CD4-positive, alpha-beta T cell treated with Interferon alpha-2 for 1 hour (primary cell): Measurements from ENCODE around the gene KIAA1958.

Source experiments
- DNase-seq, 2 donors: peaks; one replicate each; pipeline ENCODE4 v3.0.0-alpha.2; 2020 to 2022

KIAA1958 gene, protein sequence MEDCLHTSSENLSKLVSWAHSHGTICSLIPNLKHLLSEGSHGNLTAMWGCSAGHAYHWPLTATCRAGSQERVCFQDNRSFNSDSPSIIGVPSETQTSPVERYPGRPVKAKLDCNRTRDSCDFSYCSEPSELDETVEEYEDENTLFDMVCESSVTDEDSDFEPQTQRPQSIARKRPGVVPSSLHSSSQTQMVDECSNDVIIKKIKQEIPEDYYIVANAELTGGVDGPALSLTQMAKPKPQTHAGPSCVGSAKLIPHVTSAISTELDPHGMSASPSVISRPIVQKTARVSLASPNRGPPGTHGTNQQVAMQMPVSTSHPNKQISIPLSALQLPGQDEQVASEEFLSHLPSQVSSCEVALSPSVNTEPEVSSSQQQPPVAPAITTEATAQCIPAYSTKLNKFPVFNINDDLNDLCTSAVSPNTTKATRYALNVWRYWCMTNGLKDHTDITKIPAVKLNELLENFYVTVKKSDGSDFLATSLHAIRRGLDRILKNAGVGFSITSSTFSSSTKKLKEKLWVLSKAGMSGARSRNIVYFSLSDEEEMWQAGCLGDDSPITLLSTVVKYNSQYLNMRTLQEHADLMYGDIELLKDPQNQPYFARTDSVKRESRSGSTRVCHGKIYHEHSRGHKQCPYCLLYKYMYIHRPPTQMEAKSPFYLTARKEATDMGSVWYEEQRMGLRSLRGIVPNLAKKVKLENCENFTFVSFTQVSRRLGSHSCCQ

GRCh38 chr9:112486221-112487007 lies at the start of gene KIAA1958:
Gene KIAA1958 (plus strand): TSS chr9:112486827. CDS start chr9:112574081, 87,254 bp downstream.
- DNase-seq = peak; percentile 86 to 87

DNA sequence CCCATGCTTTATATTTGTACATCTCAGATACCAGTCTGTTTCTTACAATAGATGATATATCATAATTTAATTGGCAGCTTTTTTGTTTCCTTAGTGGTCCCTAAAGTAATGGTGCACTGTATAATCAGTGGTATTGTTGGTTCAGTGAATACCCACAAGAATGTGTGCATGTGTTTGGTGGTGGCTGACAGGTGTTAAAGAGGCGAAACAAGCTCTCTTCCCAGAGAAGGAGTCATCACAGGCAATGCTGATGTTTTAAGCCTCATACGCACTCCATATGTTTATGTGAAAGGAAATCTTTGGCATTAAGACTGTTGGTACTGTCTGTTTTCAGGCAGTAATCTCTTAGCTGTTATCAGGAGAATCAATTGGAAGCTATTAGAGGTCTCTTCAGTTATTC lies 49.2 kb upstream of the KIAA1958 start:
- no peak for DNase-seq

GRCh38 chr9:112439171-112439570 lies 47.5 kb upstream of the KIAA1958 start:
- DNase-seq = no peak

DNA sequence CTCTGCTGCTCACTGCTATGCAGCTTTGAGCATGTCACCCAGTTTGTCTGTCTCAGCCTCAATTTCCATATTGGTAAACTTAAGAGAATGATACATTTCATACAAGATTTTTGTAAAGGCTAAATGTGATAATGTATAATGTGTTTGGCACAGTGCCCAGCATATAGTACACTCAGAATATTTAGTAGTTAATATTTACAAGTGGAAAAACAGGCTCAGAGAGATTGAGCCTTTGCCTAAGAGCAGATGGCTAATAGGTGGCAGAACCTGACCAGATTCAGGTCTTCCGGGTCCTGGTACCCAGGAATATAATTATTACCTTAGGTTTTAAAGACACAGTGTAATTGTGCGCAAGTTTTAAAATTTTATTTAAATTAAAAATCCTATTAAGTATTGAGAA lies 46.8 kb upstream of the KIAA1958 start:
- no peak for DNase-seq

- peak; percentile 9 to 45 for DNase-seq
These were observed 43.4 kb upstream of the KIAA1958 start for GRCh38 chr9:112443200-112443599.

DNA sequence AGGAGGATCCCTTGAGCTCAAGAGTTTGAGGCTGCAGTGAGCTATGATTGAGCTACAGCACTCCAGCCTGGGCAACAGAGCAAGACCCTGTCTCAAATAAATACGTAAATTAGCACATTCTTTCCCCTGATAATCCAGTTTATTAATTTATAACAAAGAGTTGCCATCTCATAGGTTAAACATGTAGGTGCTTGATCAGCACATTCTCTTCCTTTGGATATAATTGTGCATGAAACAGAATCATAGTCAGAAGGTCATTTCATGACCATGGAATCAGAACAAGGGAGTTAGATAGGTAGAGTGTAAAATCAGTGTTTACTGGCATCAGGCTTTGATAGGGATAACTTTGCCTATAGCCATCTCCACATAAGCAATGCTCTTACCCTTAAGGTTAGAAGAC lies 43.0 kb upstream of the KIAA1958 start:
- DNase-seq = no peak

DNA sequence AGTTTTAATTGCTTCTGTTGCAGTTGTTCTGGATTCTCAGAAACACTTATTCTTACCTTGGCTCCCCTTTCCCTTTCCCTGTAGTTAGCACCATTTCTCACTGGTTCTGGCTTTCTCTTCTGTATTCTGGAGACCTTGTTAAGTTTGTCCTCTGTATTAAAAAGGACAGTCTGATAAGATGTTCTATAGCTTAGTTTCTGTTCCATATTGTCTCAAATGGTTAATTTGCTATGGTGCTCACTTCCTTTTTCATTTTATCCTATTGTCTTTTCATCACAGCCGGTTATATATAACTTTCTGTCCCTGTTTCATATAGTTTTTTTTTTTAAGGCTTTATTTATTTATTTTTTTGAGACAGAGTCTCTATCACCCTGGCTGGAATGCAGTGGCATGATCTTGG lies 41.4 kb upstream of the KIAA1958 start:
- no peak for DNase-seq

DNA sequence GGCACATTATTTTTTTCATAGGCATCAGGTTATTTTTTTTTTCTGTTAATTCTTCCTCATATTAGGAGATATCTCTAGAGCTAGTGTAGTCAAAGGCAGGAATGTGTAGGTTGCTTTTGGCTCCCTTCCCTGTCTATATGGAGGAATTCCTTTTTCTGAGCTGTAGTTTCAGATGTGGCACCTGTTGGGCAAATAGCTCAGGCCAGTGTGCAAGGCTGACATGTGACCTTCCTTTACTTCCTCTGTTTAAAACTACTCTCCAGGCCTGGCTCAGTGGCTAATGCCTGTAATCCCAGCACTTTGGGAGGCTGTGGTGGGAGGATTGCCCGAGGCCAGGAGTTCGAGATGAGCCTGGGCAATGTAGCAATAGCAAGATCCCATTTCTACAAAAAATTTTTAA lies 40.5 kb upstream of the KIAA1958 start:
- no peak for DNase-seq

GRCh38 chr9:112446526-112446925 lies 40.1 kb upstream of the KIAA1958 start:
- no peak for DNase-seq

GRCh38 chr9:112447283-112447761 lies 39.3 kb upstream of the KIAA1958 start:
- DNase-seq = no peak

DNA sequence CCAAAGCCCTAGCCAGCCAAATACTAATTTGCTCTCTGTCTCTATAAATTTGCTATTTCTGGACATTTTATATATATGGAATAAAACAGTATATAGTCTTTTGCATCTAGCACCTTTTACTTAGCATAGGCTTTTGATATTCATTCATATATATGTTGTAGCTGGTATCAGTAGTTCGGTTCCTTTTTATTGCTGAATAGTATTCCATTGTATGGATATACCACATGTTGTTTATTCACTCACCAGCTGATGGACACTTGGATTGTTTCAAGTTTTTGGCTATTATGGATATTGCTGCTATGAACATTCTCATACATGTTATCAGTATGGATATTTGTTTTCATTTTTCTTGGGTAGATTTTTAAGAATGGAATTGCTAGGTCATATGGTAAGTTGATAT lies 23.8 kb upstream of the KIAA1958 start:
- DNase-seq = no peak

DNA sequence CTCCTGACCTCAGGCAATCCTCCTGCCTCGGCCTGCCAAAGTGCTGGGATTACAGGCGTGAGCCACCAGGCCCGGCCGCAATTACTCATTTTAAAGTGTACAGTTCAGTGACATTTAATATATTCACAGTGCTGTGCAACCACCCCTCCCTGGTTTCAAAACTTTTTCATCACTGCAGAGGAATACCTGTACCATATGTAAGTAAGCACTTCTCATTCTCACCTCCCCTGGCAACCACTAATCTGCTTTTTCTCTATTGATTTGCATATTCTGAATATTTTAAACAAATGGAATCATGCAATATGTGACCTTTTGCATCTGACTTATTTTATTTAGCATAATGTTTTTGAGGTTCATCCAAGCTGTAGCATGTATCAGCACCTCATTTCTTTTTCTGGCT lies 21.3 kb upstream of the KIAA1958 start:
- DNase-seq = no peak

DNA sequence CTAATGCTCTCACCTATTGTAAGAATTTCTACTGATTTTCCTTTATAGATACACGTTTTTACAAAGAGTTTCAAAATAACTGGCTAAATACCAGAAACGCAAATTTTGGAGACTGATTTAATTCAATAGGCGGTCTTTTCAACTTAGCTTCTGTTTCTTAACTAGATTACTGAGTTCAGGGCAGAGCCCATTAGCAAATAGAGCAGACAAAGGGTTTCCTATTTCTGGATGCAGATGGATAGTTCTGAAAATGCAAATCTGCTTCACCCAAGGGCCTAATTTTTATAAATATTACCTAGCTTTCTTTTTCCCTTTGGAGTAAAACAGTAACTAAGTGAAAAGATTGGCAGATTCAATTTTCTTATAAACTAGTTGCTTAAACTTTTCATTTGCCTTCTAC lies 13.6 kb upstream of the KIAA1958 start:
- DNase-seq = no peak

DNA sequence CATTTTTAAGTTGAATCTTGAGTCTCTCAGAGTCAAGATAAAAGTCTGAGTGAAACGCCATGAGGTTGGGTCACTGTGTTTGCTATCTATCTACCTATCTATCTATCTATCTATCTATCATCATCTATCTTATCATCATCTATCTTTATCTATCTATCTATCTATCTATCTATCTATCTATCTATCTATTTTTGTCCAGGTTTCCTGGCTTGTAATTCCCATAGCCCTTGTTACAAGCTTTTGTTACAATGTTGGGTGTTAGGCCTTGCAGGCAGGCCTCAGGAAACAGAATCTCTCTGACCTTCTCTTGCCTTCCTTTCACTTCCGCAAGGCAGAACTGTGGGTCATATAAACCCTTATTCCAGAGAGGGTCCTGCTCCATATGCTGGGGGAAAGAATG lies 12.6 kb upstream of the KIAA1958 start:
- DNase-seq = no peak

DNA sequence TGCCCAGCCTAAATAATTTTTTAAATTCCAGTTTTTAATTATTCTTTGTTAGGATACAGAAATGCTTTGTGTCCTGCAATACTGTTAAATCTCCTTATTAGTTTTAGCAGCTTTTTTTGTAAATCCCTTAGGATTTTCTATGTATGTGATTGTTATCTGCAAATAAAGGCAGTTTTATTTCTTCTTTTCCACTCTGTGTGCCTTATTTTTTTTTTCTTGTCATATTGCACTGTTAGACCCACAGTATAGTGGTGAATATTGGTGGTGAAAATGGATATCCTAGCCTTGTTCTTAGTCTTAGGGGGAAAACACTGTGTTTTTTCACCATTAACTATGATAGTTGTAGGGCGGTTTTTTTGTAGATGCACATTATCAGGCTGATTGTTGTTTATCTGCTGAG lies 11.3 kb upstream of the KIAA1958 start:
- no peak for DNase-seq

- no peak for DNase-seq
These were observed 9.3 kb upstream of the KIAA1958 start for GRCh38 chr9:112477330-112477729.

GRCh38 chr9:112479221-112479620 lies 7.4 kb upstream of the KIAA1958 start:
- DNase-seq = no peak

DNA sequence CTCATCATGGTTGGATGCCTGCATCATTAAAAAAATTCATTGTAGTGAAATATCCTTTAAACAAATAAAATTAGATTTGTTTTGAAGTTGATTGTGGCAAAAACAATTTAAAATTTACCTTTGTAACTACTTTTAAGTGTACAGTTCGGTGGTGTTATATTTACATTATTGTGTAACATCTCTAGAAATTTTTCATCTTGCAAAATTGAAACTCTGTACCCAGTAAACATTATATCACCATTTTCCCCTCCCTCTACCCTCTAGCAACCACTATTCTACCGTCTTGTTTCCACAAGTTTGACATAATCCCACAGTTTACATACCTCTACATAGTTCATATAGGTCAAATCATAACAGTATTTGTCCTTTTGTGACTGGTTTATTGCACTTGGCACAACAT lies 2.0 kb upstream of the KIAA1958 start:
- DNase-seq = no peak

- no peak for DNase-seq
These were observed 1.1 kb upstream of the KIAA1958 start for GRCh38 chr9:112485574-112485973.

GRCh38 chr9:112487008-112487798 lies 576 bp downstream of the KIAA1958 start:
- DNase-seq = peak; percentile 49 to 55

DNA sequence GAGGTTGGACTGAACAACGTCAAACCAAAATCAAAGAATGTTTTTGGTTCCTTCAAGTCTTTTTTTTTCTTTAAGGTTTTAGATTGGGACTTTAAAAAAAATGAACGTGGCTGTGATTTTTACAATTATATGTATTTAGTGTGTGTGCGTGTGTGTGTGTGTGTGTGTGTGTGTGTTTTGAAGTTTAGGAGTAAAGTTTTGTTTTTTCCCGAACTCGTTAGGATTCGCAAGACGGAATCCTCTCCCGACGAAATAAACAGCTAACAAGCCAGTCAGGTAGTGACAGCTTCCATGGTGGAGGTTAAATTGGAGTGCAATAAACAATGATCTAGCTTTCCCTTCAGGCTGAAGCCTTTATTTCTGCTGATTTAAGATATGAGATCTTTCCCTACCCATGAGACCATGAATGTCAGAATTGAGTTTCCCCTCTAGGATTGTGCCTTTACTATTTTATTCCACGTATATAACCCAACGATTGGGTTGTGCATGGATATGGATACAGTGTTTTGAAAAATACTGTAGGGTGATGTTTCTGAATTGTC lies 1.2 kb downstream of the KIAA1958 start:
- DNase-seq = no peak

- DNase-seq = no peak
These were observed 2.5 kb downstream of the KIAA1958 start for GRCh38 chr9:112489039-112489546.
